Measurements from ENCODE around the gene OXSR1.

Gene OXSR1

GRCh38 chr3:38126121-38126892 is 39.0 kb upstream of the OXSR1 start:
- TF ChIP-seq SIN3A (IDR thresholded peaks at IDR 0.05; ENCODE audit: borderline replicate concordance, insufficient read depth, low read length), result no peak
- TF ChIP-seq POLR2AphosphoS5 (IDR thresholded peaks at IDR 0.05; ENCODE audit: low read depth, low read length), result no peak
- TF ChIP-seq REST (IDR thresholded peaks at IDR 0.05; ENCODE audit: insufficient read depth in 1 of 2, low read depth in 2 of 2, low read length in 2 of 2), result peak; percentile 32 to 74; a peak in 1 of 4 replicates
- TF ChIP-seq FOXP2 (optimal IDR thresholded peaks at IDR 0.05; ENCODE audit: borderline replicate concordance, extremely low read depth, extremely low read length, insufficient read depth), result no peak

- TF ChIP-seq FOXP2 (optimal IDR thresholded peaks at IDR 0.05; ENCODE audit: borderline replicate concordance, extremely low read depth, extremely low read length, insufficient read depth) (no peak), REST (IDR thresholded peaks at IDR 0.05; ENCODE audit: insufficient read depth in 1 of 2, low read depth in 2 of 2, low read length in 2 of 2) (no peak), SIN3A (IDR thresholded peaks at IDR 0.05; ENCODE audit: borderline replicate concordance, insufficient read depth, low read length) (no peak), TAF1 (IDR thresholded peaks at IDR 0.05; ENCODE audit: borderline replicate concordance, insufficient read depth, low read length) (no peak), POLR2AphosphoS5 (IDR thresholded peaks at IDR 0.05; ENCODE audit: low read depth, low read length) (no peak)
These were observed 37.6 kb upstream of the OXSR1 start for GRCh38 chr3:38127611-38128302.

- no peak for TF ChIP-seq TAF1 (IDR thresholded peaks at IDR 0.05; ENCODE audit: borderline replicate concordance, insufficient read depth, low read length)
- TF ChIP-seq FOXP2 (optimal IDR thresholded peaks at IDR 0.05; ENCODE audit: borderline replicate concordance, extremely low read depth, extremely low read length, insufficient read depth), result no peak
- no peak for TF ChIP-seq POLR2AphosphoS5 (IDR thresholded peaks at IDR 0.05; ENCODE audit: low read depth, low read length)
- no peak for TF ChIP-seq REST (IDR thresholded peaks at IDR 0.05; ENCODE audit: insufficient read depth in 1 of 2, low read depth in 2 of 2, low read length in 2 of 2)
- no peak for TF ChIP-seq SIN3A (IDR thresholded peaks at IDR 0.05; ENCODE audit: borderline replicate concordance, insufficient read depth, low read length)
These were observed 37.1 kb upstream of the OXSR1 start for GRCh38 chr3:38128303-38128655.

GRCh38 chr3:38129058-38129457 is 36.3 kb upstream of the OXSR1 start:
- TF ChIP-seq POLR2AphosphoS5 (IDR thresholded peaks at IDR 0.05; ENCODE audit: low read depth, low read length) (no peak), REST (IDR thresholded peaks at IDR 0.05; ENCODE audit: insufficient read depth in 1 of 2, low read depth in 2 of 2, low read length in 2 of 2) (no peak), TAF1 (IDR thresholded peaks at IDR 0.05; ENCODE audit: borderline replicate concordance, insufficient read depth, low read length) (no peak), SIN3A (IDR thresholded peaks at IDR 0.05; ENCODE audit: borderline replicate concordance, insufficient read depth, low read length) (no peak)
